DMS53 (cell line): ENCODE data around the gene NCF4.

ENCODE experiments used
- DNase-seq: peaks from one replicate; lab custom pipeline; 2025; lab: John Stamatoyannopoulos, UW

NCF4 gene

GRCh38 chr22:36864454-36865215, 3.8 kb downstream of the NCF4 start:
- DNase-seq, result no peak

GRCh38 chr22:36865346-36865745, 4.5 kb downstream of the NCF4 start:
- no peak for DNase-seq

- no peak for DNase-seq
These were observed 6.9 kb downstream of the NCF4 start for GRCh38 chr22:36867695-36868094.

- DNase-seq, result no peak
These were observed 7.9 kb downstream of the NCF4 start for GRCh38 chr22:36868546-36869181.

GRCh38 chr22:36870250-36870649, 9.4 kb downstream of the NCF4 start:
- no peak for DNase-seq

- DNase-seq, result no peak
These were observed 10.9 kb downstream of the NCF4 start for GRCh38 chr22:36871669-36872081.

GRCh38 chr22:36872084-36872483, 11.3 kb downstream of the NCF4 start:
- DNase-seq, result no peak

- DNase-seq, result no peak
These were observed 12.2 kb downstream of the NCF4 start for GRCh38 chr22:36872866-36873498.

- no peak for DNase-seq
These were observed 13.0 kb downstream of the NCF4 start for GRCh38 chr22:36873614-36874308.

GRCh38 chr22:36874309-36874696, 13.5 kb downstream of the NCF4 start:
- DNase-seq, result no peak

GRCh38 chr22:36874736-36875135, 13.9 kb downstream of the NCF4 start:
- DNase-seq, result no peak

- DNase-seq, result no peak
These were observed 14.9 kb downstream of the NCF4 start for GRCh38 chr22:36875741-36876140.

GRCh38 chr22:36879775-36880174, 19.0 kb downstream of the NCF4 start:
- DNase-seq, result no peak

- DNase-seq, result no peak
These were observed 20.9 kb downstream of the NCF4 start for GRCh38 chr22:36881504-36882245.

- DNase-seq, result no peak
These were observed 23.7 kb downstream of the NCF4 start for GRCh38 chr22:36884349-36885158.

GRCh38 chr22:36885474-36885873, 24.7 kb downstream of the NCF4 start:
- no peak for DNase-seq

GRCh38 chr22:36886016-36886415, 25.2 kb downstream of the NCF4 start:
- DNase-seq, result no peak

- DNase-seq, result no peak
These were observed 26.4 kb downstream of the NCF4 start for GRCh38 chr22:36887162-36887561.

- no peak for DNase-seq
These were observed 30.8 kb downstream of the NCF4 start for GRCh38 chr22:36891646-36892045.

GRCh38 chr22:36892292-36892691, 31.5 kb downstream of the NCF4 start:
- DNase-seq, result no peak

- no peak for DNase-seq
These were observed 32.5 kb downstream of the NCF4 start for GRCh38 chr22:36893262-36893661.
